Heart right ventricle (tissue), 16 donors: ENCODE results near the gene XG. TPM values are rescaled to one million over a fixed set of nuclear protein-coding genes. Genes with fewer than 3 reads are reported as not detected.
A peak's percentile ranks its signal among the peaks of the same experiment; 100 is the strongest.
"Not testable (repeated sequence)": the region's sequence is repeated elsewhere in the genome, so short reads cannot be mapped to it uniquely, and the experiment has no call there.

Experiments used
- ATAC-seq, 8 donors: fragments of 200-7000 bp; cut with Tn5 transposase; one replicate each; pipeline ENCODE4 v1.9.1; 2020; ENCODE audit warnings: mild to moderate bottlenecking in 8 of 8, moderate library complexity in 8 of 8, moderate number of reproducible peaks in 1 of 8
- DNase-seq, 2 donors: peaks; one replicate each; pipeline ENCODE4 v3.0.0-alpha.2; 2020
- H3K27ac ChIP-seq, 10 donors: fragments of 200-600 bp; sonication (generic) in 2 of 10; one replicate each; pipeline versions ENCODE4 v1.5.0 to v1.8.0; 2020 to 2022; ENCODE audit warnings: mild to moderate bottlenecking in 3 of 10
- H3K27me3 ChIP-seq, 7 donors: fragments of 200-600 bp; one replicate each; pipeline ENCODE4 v1.8.0; 2021 to 2022; ENCODE audit warnings: mild to moderate bottlenecking in 2 of 7
- H3K36me3 ChIP-seq, 9 donors: fragments of 200-600 bp; sonication (generic) in 1 of 9; one replicate each; pipeline versions ENCODE4 v1.5.0 to v1.8.0; 2020 to 2022; ENCODE audit warnings: mild to moderate bottlenecking in 2 of 9
- H3K4me1 ChIP-seq, 9 donors: fragments of 200-600 bp; sonication (generic) in 1 of 9; one replicate each; pipeline versions ENCODE4 v1.5.0 to v1.8.0; 2020 to 2022; ENCODE audit warnings: mild to moderate bottlenecking in 4 of 9
- H3K4me3 ChIP-seq, 10 donors: fragments of 200-600 bp; sonication (generic) in 2 of 10; one replicate each; pipeline versions ENCODE4 v1.5.0 to v1.8.0; 2020 to 2022; ENCODE audit warnings: mild to moderate bottlenecking in 7 of 10, moderate library complexity in 2 of 10
- H3K9me3 ChIP-seq, 11 donors: fragments of 200-600 bp in 10 of 11; sonication (generic) in 2 of 11; one replicate each; pipeline versions ENCODE4 v1.5.0 to v1.8.0; 2013 to 2022; ENCODE audit warnings: mild to moderate bottlenecking in 2 of 11, control low read depth in 1 of 11, moderate library complexity in 1 of 11
- CTCF ChIP-seq, 9 donors: fragments of 200-600 bp; sonication (generic) in 2 of 9; IDR thresholded peaks; one replicate each; pipeline versions ENCODE4 v1.5.0 to v1.8.0; 2021 to 2022; ENCODE audit warnings: antibody characterized with exemption in 9 of 9, mild to moderate bottlenecking in 5 of 9, moderate library complexity in 1 of 9
- WGBS, 2 donors: extraction: QIAGEN DNeasy Blood & Tissue Kit; methylation state at CpG; one replicate each; pipeline ENCODE4 v1.1.7; 2013; ENCODE audit warnings: inconsistent platforms in 1 of 2; 5-methylcytosine and 5-hydroxymethylcytosine counted together
- intact Hi-C, 10 donors: fragments of 100-400 bp; cut with DNase I; formaldehyde crosslinking; loops; one replicate each; pipeline versions ENCODE4 v1.11.1 to v1.14.2; 2022
- long read RNA-seq, 3 donors: library from polyadenylated mRNA; unstranded; transcript quantifications; one replicate each; pipeline ENCODE4 v2.0.0, GENCODE V29; 2020 to 2021
- polyA plus RNA-seq, 2 donors: library from polyadenylated mRNA; stranded (reverse); fragments of 200-250 nt; gene quantifications; one replicate each; pipeline ENCODE4 v1.2.3, GENCODE V29; 2013
- total RNA-seq, 10 donors: library from RNA; stranded (reverse); fragmentation: NEBNext Ultra II Directional in 3 of 10; extraction: Animal tissue kit (Norgen Biotek cat#: 25700) in 3 of 10; gene quantifications; one replicate each; pipeline versions ENCODE4 v1.2.1 to v1.2.4, GENCODE V29; 2021 to 2023
- donor health status: Arrhythmogenic right ventricular cardiomyopathy.
- donor health status: ischemic (EF 13 %, LVEDD 7.1; RV severe dilation, severe dysfunction).
- donor health status: healthy with polysubstance abuse.
- donor health status: DM: no; HTN: yes; CAD: no.
- donor health status: DM: no; HTN: no; CAD: no.
- donor health status: ischemic (EF 25% LVEDD 6.9; RV normal size, moderate dysfunction).
- donor health status: ischemic (EF 25% LVEDD 5.7; RV mildly dilated, moderate dysfunction).
- donor health status: healthy.
- donor health status: DM: yes; HTN: yes; CAD: no.
- donor health status: Ischemic cardiomyopathy.
- donor health status: ischemic (EF 35%, LVEDD 5.7; RV mildly dilated, moderate dysfunction).
- donor health status: nonischemic (EF 11% LVEDD 7.7; RV severe dilation, severe dysfunction).
- donor health status: DM: yes; HTN: yes; CAD: no.
- donor health status: PGD.
- donor health status: ischemic (EF 29% LVEDD 5.4; RV normal size, mild dysfunction).
- donor health status: nonischemic (EF 23%, LVEDD 6.1; RV moderate dilation, normal function).

The XG gene, protein sequence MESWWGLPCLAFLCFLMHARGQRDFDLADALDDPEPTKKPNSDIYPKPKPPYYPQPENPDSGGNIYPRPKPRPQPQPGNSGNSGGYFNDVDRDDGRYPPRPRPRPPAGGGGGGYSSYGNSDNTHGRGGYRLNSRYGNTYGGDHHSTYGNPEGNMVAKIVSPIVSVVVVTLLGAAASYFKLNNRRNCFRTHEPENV
- total RNA-seq (1 to 10 TPM in 1 of 10 donors, under 1 TPM in 7, not detected in 2; 0.24 to 1.5 (median 0.30) TPM), polyA plus RNA-seq (under 1 TPM; 0.16 to 0.29 TPM)
- long read RNA-seq, donor 1, partial matches to known transcripts: 1 of 2 reads
- long read RNA-seq, donor 1, other reads (novel, unspliced or antisense): 1 of 2 reads
- long read RNA-seq, donor 2: 0 reads
- long read RNA-seq, donor 3: 0 reads

DNA sequence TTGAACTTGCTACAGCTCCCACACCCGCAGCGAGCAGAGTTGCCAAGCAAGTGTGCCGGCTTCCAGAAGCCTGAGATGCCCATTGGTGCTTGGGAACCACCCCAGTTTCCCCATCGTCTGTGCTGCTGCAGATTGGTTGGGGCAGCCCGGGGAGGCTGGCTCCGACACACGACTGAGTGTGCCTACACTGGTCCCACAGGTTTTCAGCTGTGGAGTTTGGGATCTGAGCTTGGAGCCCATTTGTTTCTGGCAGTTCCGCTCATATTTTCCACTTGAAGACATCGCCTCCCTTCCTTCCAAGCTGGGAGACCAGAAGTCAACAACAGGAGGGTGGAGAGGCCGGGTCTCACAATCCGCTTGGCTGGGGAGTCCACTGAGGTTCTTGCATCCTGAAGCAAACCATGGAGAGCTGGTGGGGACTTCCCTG, at the start of gene XG:
Gene XG (plus strand): TSS at position 167 of the 427 bp plus-strand sequence. CDS start 235 bp downstream, at position 402.
- peak in 5 of 8 donors; percentile 24 to 53 (median 36) for ATAC-seq
- 72 to 79% methylated on average over 11 of the region's 11 CpGs for WGBS, 2 donors
- H3K4me1 ChIP-seq, DNase-seq, H3K4me3 ChIP-seq, H3K36me3 ChIP-seq, H3K9me3 ChIP-seq, intact Hi-C loops, H3K27ac ChIP-seq: not testable (repeated sequence)
- peaks cover 0 to 17% (median 0%) of the 10 kb centered on the region in 7 donors for H3K27me3 ChIP-seq

DNA sequence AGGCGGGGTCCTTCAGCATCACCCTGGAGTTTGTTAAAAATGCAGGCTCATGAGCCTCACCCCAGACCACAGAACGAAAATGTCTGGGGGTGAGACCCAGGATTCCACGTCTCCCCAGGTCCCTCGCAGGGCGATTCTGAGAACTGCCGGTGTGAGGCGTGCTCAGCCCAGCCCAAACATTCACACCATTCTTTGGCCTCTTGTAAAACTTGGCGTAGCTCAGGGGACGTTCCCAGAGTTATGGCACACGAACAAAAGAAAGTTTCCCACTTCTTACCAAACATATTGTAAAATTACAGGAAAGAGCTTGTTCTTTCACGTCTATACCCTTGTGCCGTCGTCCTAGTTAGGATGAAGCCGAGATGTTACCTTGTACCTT, 47.9 kb upstream of the XG start:
- peak overlapping the region in 1 of 10 donors; percentile 4 for H3K4me3 ChIP-seq
- intact Hi-C loops: loop anchor here in 1 of 10 donors (10.0 kb wide), 1 partner anchor 111 kb away; no protein-coding TSS in a partner anchor
- H3K36me3 ChIP-seq: peaks cover 0 to 18% (median 0%) of the 10 kb centered on the region in 9 donors
- H3K27ac ChIP-seq: peak overlapping the region; percentile 55 to 90 (median 70)
- DNase-seq (peak; percentile 38 to 44), ATAC-seq (peak; percentile 52 to 81 (median 69))
- H3K27me3 ChIP-seq: no peaks in the 10 kb centered on the region
- H3K9me3 ChIP-seq: no peaks in the 10 kb centered on the region
- 31 to 33% methylated on average over 14 of the region's 14 CpGs for WGBS, 2 donors
- peaks cover 37 to 99% (median 88%) of the 10 kb centered on the region in 9 donors for H3K4me1 ChIP-seq
- peak in 8 of 9 donors; percentile 26 to 78 (median 44) for TF ChIP-seq CTCF (IDR thresholded peaks at IDR 0.05)

GRCh38 chrX:2705046-2705832, 46.6 kb upstream of the XG start:
- intact Hi-C loops: loop anchor here in 2 of 10 donors (5.0 to 10.0 kb wide), 2 partner anchors 53 to 110 kb away; no protein-coding TSS in a partner anchor
- WGBS, 2 donors: 47 to 56% methylated on average over 18 of the region's 18 CpGs
- Histone ChIP-seq H3K36me3 (peaks cover 0 to 9% (median 0%) of the 10 kb centered on the region in 9 donors), H3K4me1 (peaks cover 43 to 99% (median 90%) of the 10 kb centered on the region in 9 donors), H3K27me3 (no peaks in the 10 kb centered on the region), H3K27ac (peak overlapping the region; percentile 55 to 90 (median 70)), H3K4me3 (peak overlapping the region in 2 of 10 donors; percentile 2 to 16), H3K9me3 (no peaks in the 10 kb centered on the region)
- TF ChIP-seq CTCF (IDR thresholded peaks at IDR 0.05): no peak
- ATAC-seq: peak in 7 of 8 donors; percentile 40 to 84 (median 70)
- DNase-seq: peak in 1 of 2 donors; percentile 48

GRCh38 chrX:2707334-2707760, 44.5 kb upstream of the XG start:
- Histone ChIP-seq H3K9me3 (no peaks in the 10 kb centered on the region), H3K27ac (peak overlapping the region in 7 of 10 donors; percentile 13 to 74 (median 46)), H3K36me3 (peaks cover 0 to 20% (median 6%) of the 10 kb centered on the region in 9 donors), H3K4me1 (peaks cover 34 to 95% (median 83%) of the 10 kb centered on the region in 9 donors), H3K27me3 (no peaks in the 10 kb centered on the region), H3K4me3 (peak overlapping the region in 2 of 10 donors; percentile 2 to 9)
- ATAC-seq (peak in 7 of 8 donors; percentile 10 to 50 (median 43)), DNase-seq (peak; percentile 34 to 55)
- 14 to 21% methylated on average over 12 of the region's 12 CpGs for WGBS, 2 donors
- no peak for TF ChIP-seq CTCF (IDR thresholded peaks at IDR 0.05)
- intact Hi-C loops: loop anchor here in 2 of 10 donors (1.0 to 10.0 kb wide), 3 partner anchors 15 to 107 kb away; no protein-coding TSS in a partner anchor
